ENCODE results near the gene PRSS35.

DNA sequence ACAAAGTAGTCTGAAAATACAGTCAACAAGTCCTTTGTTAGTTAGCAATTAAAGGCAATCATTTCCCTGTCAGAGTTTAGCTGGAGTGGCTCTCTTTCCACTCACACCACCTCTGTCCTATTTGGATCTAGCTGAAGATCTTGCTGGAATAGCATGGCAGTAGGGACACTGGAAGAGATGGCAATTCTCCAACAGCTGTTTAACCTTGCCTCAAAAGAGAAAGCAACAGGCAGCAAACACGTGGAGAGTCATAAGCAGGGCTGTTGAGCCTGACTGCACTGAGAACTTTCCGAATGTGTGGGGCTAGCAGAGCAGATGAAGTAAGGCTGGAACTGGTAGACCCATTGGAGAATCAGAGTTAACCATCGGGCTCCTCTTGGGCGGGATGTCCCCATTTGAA lies 38.0 kb upstream of the PRSS35 start:
- no peak for TF ChIP-seq CTCF (IDR thresholded peaks at IDR 0.05)
- TF ChIP-seq POLR2A (IDR thresholded peaks at IDR 0.05; ENCODE audit: low read depth), result no peak

Data from esophagus muscularis mucosa (tissue), 3 donors.